Right ventricle myocardium superior (tissue), 1 donor: ENCODE results near the gene PBOV1. TPM values are rescaled to one million over a fixed set of nuclear protein-coding genes. Genes with fewer than 3 reads are reported as not detected.

Experiments used
- ATAC-seq: fragments of 200-7000 bp; cut with Tn5 transposase; one replicate; pipeline ENCODE4 v1.9.1; 2020; ENCODE audit warnings: mild to moderate bottlenecking; ENCODE audit not compliant: poor library complexity
- DNase-seq: peaks from one replicate; pipeline ENCODE4 v3.0.0-alpha.2; 2020
- intact Hi-C: fragments of 100-400 bp; cut with DNase I; formaldehyde crosslinking; loops from one replicate; pipeline ENCODE4 v1.11.2; 2022
- long read RNA-seq: library from polyadenylated mRNA; unstranded; transcript quantifications from one replicate; pipeline ENCODE4 v2.0.0, GENCODE V29; 2021
- total RNA-seq: library from RNA; stranded (reverse); fragmentation: NEBNext Ultra II Directional; extraction: Animal tissue kit (Norgen Biotek cat#: 25700); gene quantifications from one replicate; pipeline ENCODE4 v1.2.1, GENCODE V29; 2021
- donor health status: DM: no; HTN: yes; CAD: no; lungs with severe emphysema.

PBOV1 gene
- total RNA-seq, result not detected
- long read RNA-seq, result 0 reads

GRCh38 chr6:138218449-138218848, at the start of gene PBOV1:
TSS of gene PBOV1 (minus strand) at chr6:138218491. CDS start at chr6:138218395, 96 bp downstream.
- ATAC-seq, result no peak

GRCh38 chr6:138266095-138266494, 47.8 kb upstream of the PBOV1 start:
- ATAC-seq, result no peak
- intact Hi-C loops, result no loop called here
- DNase-seq, result no peak

More at GRCh38 chr6:138218449-138218848, at the start of gene PBOV1:
- no peak for DNase-seq
- intact Hi-C loops, result no loop called here

GRCh38 chr6:138264372-138264880, 46.1 kb upstream of the PBOV1 start:
- DNase-seq, result no peak
- intact Hi-C loops, result no loop called here
- ATAC-seq, result no peak

GRCh38 chr6:138263963-138264362, 45.7 kb upstream of the PBOV1 start:
- ATAC-seq (no peak), DNase-seq (no peak)
- intact Hi-C loops, result no loop called here

- intact Hi-C loops, result no loop called here
- DNase-seq, result no peak
- no peak for ATAC-seq
Measured at GRCh38 chr6:138261116-138261780, 43.0 kb upstream of the PBOV1 start.

GRCh38 chr6:138258991-138259390, 40.7 kb upstream of the PBOV1 start:
- intact Hi-C loops, result no loop called here
- DNase-seq (no peak), ATAC-seq (no peak)

GRCh38 chr6:138258197-138258596, 39.9 kb upstream of the PBOV1 start:
- intact Hi-C loops, result no loop called here
- no peak for DNase-seq
- no peak for ATAC-seq

- intact Hi-C loops, result no loop called here
- no peak for ATAC-seq
Measured at GRCh38 chr6:138257638-138258040, 39.3 kb upstream of the PBOV1 start.

GRCh38 chr6:138255443-138255842, 37.2 kb upstream of the PBOV1 start:
- ATAC-seq, result no peak
- intact Hi-C loops, result no loop called here
- DNase-seq, result no peak

More at GRCh38 chr6:138257638-138258040, 39.3 kb upstream of the PBOV1 start:
- DNase-seq, result no peak

GRCh38 chr6:138253731-138254130, 35.4 kb upstream of the PBOV1 start:
- intact Hi-C loops, result no loop called here
- ATAC-seq (no peak), DNase-seq (no peak)

- peak; percentile 73 for ATAC-seq
- no peak for DNase-seq
- intact Hi-C loops, result no loop called here
Measured at GRCh38 chr6:138250513-138251247, 32.4 kb upstream of the PBOV1 start.

GRCh38 chr6:138250053-138250452, 31.8 kb upstream of the PBOV1 start:
- ATAC-seq, result no peak
- DNase-seq, result no peak
- intact Hi-C loops, result no loop called here

- intact Hi-C loops, result no loop called here
- ATAC-seq, result no peak
- no peak for DNase-seq
Measured at GRCh38 chr6:138248878-138249277, 30.6 kb upstream of the PBOV1 start.

GRCh38 chr6:138248011-138248410, 29.7 kb upstream of the PBOV1 start:
- ATAC-seq (no peak), DNase-seq (no peak)
- intact Hi-C loops, result no loop called here

GRCh38 chr6:138246650-138247440, 28.6 kb upstream of the PBOV1 start:
- DNase-seq (no peak), ATAC-seq (no peak)
- intact Hi-C loops, result no loop called here

- ATAC-seq, result no peak
- DNase-seq, result no peak
- intact Hi-C loops, result no loop called here
Measured at GRCh38 chr6:138245751-138246150, 27.5 kb upstream of the PBOV1 start.

GRCh38 chr6:138242987-138243592, 24.8 kb upstream of the PBOV1 start:
- intact Hi-C loops, result no loop called here
- no peak for ATAC-seq
- DNase-seq, result no peak

- intact Hi-C loops, result no loop called here
- ATAC-seq (no peak), DNase-seq (no peak)
Measured at GRCh38 chr6:138241934-138242333, 23.6 kb upstream of the PBOV1 start.

GRCh38 chr6:138241381-138241780, 23.1 kb upstream of the PBOV1 start:
- intact Hi-C loops, result no loop called here
- DNase-seq, result no peak
- ATAC-seq, result no peak
